HG03460 (cell line): Measurements from ENCODE around the gene RND2.

Experiments
- ATAC-seq: cut with Tn5 transposase; IDR thresholded peaks from one replicate; pipeline ENCODE4 v1.9.1; 2021; ENCODE audit not compliant: unreplicated experiment

The RND2 gene

DNA sequence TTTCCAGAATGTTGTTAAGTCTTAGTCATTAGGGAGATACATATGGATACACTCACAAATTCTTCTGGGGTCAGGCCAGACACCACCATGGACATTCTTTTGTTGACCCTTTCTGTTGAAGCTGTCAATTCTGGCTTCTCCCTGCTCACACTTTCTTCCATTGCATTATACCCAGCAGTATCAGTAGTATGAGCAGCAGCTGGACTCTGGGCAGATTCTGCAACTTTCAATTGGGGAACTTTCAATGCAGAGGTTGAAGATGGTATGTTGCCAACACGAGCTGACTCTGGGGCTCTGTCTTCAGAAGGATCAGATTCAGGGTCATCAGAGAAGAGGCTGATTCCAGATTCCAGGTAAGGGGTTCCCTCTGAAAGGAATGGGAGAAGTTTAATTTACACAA is 45.8 kb downstream of the RND2 start:
- ATAC-seq, result no peak

DNA sequence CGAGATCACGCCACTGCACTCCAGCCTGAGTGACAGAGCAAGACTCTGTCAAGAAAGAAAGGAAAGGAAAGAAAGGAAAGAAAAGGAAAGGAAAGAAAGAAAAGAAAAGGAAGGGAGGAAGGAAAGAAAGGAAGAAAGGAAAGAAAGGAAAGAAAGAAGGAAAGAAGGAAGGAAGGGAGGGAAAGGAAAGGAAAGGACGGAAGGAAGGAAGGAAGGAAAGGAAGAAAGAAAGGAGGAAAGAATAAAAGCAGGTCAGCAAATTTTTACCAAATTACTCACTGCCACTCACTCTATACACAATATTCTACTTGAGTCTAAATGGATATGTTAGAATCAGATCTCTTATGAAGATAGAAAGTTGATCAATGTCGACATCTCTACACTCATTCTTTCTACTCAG is 49.8 kb downstream of the RND2 start:
- no peak for ATAC-seq

DNA sequence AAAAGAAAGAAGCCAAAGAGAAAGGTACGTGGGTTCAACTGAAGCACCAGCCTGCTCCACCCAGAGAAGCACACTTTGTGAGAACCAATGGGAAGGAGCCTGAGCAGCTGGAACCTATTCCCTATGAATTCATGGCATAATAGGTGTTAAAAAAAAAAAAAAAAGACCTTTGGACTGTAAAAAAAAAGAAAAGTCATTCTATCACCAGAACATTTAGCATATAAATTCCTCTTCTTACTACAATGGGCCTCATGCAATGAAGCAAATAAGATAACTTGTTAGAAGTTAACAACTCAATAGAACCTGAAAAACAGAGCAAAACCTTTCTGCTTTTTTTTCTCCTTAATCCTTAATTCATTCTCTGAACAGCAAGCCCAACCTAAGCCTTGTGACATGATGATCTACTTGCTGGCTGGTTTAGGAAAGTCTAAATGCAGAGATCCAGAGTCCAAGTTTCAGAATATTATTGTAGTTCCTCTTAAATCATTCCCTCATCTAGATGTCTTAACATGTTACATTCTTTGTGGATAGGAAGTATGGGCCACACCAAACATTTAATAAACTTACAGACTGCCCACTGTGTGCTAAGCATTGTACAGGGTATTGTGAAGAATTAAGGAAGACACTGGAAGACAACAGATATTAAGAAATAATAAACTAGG is 54.7 kb downstream of the RND2 start:
- no peak for ATAC-seq
